GM12892 (cell line): ENCODE data around the gene IPO5. TPM values are rescaled to one million over a fixed set of nuclear protein-coding genes. Genes with fewer than 3 reads are reported as not detected.

ENCODE experiments used
- DNase-seq: peaks from one replicate; pipeline ENCODE4 v3.0.0; 2011; ENCODE audit not compliant: insufficient read length
- FAIRE-seq: peaks from 2 replicates; lab custom pipeline; 2011; peaks lifted over from hg19 to GRCh38; lab: Jason Lieb, UNC
- POLR2A ChIP-seq: IDR thresholded peaks from 2 replicates; pipeline ENCODE4 v1.6.1; 2011; ENCODE audit warnings: low read depth, low read length, control low read depth
- POLR2AphosphoS5 ChIP-seq: IDR thresholded peaks from 2 replicates; pipeline ENCODE4 v1.6.1; 2011; ENCODE audit warnings: low read depth, low read length, control low read depth
- TAF1 ChIP-seq: IDR thresholded peaks from 2 replicates; pipeline ENCODE4 v1.6.1; 2011; ENCODE audit warnings: low read depth, mild to moderate bottlenecking, control low read depth, low read length, borderline replicate concordance
- polyA plus RNA-seq: library from polyadenylated mRNA; unstranded; fragments of >200 nt; gene quantifications from one replicate; pipeline ENCODE4 v1.2.1, GENCODE V29; 2012; ENCODE audit warnings: missing spikeins, inconsistent platforms; ENCODE audit not compliant: missing spikeins

The IPO5 gene
- polyA plus RNA-seq = 108 TPM

- no peak for DNase-seq
- TF ChIP-seq POLR2AphosphoS5 = no peak
- no peak for TF ChIP-seq POLR2A
- TF ChIP-seq TAF1 = no peak
- no peak for FAIRE-seq
These were observed at the start of gene IPO5 for GRCh38 chr13:97953376-97953970. TSS of gene IPO5 (plus strand) at chr13:97953675. CDS start at chr13:97976697, 23,022 bp downstream.

GRCh38 chr13:97904059-97904458 lies 49.4 kb upstream of the IPO5 start:
- no peak for TF ChIP-seq POLR2AphosphoS5
- no peak for TF ChIP-seq TAF1
- no peak for TF ChIP-seq POLR2A
- FAIRE-seq = no peak
- DNase-seq = no peak

- TF ChIP-seq POLR2AphosphoS5 (no peak), TAF1 (no peak), POLR2A (no peak)
- FAIRE-seq (no peak), DNase-seq (no peak)
These were observed 48.0 kb upstream of the IPO5 start for GRCh38 chr13:97905517-97905916.

- FAIRE-seq (no peak), DNase-seq (no peak)
- TF ChIP-seq POLR2A (no peak), TAF1 (no peak), POLR2AphosphoS5 (no peak)
These were observed 42.0 kb upstream of the IPO5 start for GRCh38 chr13:97911311-97912138.

DNA sequence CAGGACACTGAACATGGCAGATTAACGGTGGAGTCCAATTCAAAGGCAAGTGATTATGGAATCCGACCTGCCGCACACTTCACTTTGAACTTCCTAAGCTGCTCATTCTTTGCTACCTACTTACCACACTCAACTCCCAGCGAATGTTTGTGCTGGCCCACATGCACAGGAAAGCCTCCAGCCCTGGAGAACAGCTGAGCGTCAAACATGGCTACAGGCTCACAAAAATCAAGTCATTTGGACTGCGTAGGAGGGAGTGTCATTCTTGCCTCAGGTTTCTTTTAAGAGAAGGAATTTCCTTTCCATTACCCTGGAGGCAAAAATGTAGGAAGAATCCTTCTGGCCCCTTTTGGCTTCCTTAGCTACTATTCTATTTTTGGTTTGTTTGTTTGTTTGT lies 41.3 kb upstream of the IPO5 start:
- DNase-seq (no peak), FAIRE-seq (no peak)
- TF ChIP-seq POLR2AphosphoS5 (no peak), TAF1 (no peak), POLR2A (no peak)

GRCh38 chr13:97913206-97913605 lies 40.3 kb upstream of the IPO5 start:
- TF ChIP-seq TAF1 = no peak
- no peak for TF ChIP-seq POLR2A
- no peak for TF ChIP-seq POLR2AphosphoS5
- DNase-seq (no peak), FAIRE-seq (no peak)

DNA sequence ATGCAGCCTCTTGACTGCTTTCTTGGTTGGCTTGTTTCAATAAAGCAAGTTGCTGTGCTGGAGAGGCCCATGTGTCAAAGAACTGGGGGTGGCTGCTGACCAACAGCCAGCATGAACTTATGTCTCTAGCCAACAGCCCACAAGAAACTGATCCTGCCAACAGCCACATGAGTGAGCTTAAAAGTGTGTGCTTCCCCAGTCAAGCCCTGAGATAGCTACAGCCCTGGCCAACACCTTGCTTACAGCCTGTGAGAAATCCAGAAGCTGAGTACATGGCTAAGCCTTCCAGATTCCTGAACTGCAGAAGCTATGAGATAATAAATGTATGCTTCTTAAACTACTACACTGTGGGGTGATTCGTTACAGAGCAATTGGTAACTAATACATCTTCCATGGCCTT lies 38.9 kb upstream of the IPO5 start:
- DNase-seq = no peak

DNA sequence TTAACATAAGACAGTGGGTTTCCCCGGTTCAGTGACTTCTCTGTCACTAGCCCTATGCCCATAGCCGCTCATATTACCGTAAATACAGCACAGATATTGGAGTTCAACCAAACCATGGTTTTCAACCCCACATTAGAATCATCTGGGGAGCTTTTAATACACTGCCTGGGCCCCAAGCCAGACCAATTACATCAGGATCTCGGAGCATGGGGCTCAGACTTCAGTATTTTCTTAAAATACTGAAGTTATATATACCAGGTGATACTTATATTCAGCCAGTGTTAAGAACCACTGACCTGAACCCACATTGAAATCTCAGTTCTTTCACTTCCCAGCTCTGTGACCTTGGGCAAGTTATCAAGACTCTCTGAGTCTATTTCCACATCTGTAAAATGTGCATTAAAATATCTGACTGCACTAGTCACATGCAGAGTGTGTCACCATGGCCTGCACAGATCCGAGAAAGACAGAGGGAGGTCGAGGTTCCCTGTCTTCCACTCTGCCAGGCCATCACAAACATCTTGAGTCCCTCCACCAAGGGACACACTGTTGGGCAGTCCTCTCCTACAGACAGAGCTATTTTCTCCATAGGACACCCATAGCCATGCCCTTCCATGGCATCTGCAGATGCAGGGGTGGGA lies 32.2 kb upstream of the IPO5 start:
- FAIRE-seq = no peak
- DNase-seq = no peak
- TF ChIP-seq TAF1 (no peak), POLR2AphosphoS5 (no peak), POLR2A (no peak)

More for the DNA sequence above, 38.9 kb upstream of the IPO5 start:
- TF ChIP-seq POLR2AphosphoS5 (no peak), TAF1 (no peak), POLR2A (no peak)
- no peak for FAIRE-seq

GRCh38 chr13:97928301-97928700 lies 25.2 kb upstream of the IPO5 start:
- TF ChIP-seq POLR2A (no peak), POLR2AphosphoS5 (no peak), TAF1 (no peak)
- FAIRE-seq = no peak

GRCh38 chr13:97932036-97932435 lies 21.4 kb upstream of the IPO5 start:
- FAIRE-seq (no peak), DNase-seq (no peak)
- TF ChIP-seq POLR2AphosphoS5 (no peak), TAF1 (no peak), POLR2A (no peak)

More at GRCh38 chr13:97928301-97928700, 25.2 kb upstream of the IPO5 start:
- DNase-seq = no peak

DNA sequence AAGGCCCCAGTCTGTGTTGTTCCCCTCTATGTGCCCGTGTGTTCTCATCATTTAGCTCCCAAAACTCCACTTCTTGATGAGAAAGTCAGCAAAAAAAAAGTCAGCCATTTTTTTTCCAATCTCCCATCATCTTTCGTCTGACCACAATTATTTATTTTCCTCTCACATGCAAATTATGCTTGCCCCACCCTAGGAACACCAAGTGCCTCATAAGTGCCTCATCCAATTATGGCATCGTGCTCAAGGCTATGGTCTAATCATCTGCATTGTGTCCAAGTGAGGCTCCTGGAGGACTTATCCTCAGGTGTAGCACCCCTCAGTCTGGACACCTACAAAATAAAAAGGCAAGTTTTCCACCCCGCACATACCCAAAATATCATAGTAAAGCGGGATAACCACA lies 20.8 kb upstream of the IPO5 start:
- TF ChIP-seq POLR2A (no peak), TAF1 (no peak), POLR2AphosphoS5 (no peak)
- DNase-seq (no peak), FAIRE-seq (no peak)
